ENCODE results near the gene TBC1D22A.

The TBC1D22A gene

GRCh38 chr22:46864314-46865051, 102.0 kb downstream of the TBC1D22A start:
- DNase-seq = no peak

- no peak for DNase-seq
Measured at GRCh38 chr22:46865052-46865434, 102.6 kb downstream of the TBC1D22A start.

GRCh38 chr22:46865642-46866041, 103.2 kb downstream of the TBC1D22A start:
- DNase-seq = no peak

GRCh38 chr22:46866591-46866990, 104.1 kb downstream of the TBC1D22A start:
- DNase-seq = no peak

GRCh38 chr22:46867106-46867505, 104.7 kb downstream of the TBC1D22A start:
- DNase-seq = no peak

GRCh38 chr22:46869329-46869728, 106.9 kb downstream of the TBC1D22A start:
- DNase-seq = no peak

- no peak for DNase-seq
Measured at GRCh38 chr22:46869831-46870441, 107.5 kb downstream of the TBC1D22A start.

GRCh38 chr22:46871826-46872225, 109.4 kb downstream of the TBC1D22A start:
- DNase-seq = no peak

- no peak for DNase-seq
Measured at GRCh38 chr22:46875089-46875488, 112.6 kb downstream of the TBC1D22A start.

GRCh38 chr22:46876357-46876934, 114.0 kb downstream of the TBC1D22A start:
- DNase-seq = no peak

GRCh38 chr22:46878191-46878948, 115.9 kb downstream of the TBC1D22A start:
- no peak for DNase-seq

- no peak for DNase-seq
Measured at GRCh38 chr22:46879083-46879482, 116.6 kb downstream of the TBC1D22A start.

GRCh38 chr22:46881373-46882118, 119.1 kb downstream of the TBC1D22A start:
- DNase-seq = no peak

GRCh38 chr22:46883092-46883910, 120.9 kb downstream of the TBC1D22A start:
- DNase-seq = no peak

GRCh38 chr22:46884365-46884764, 121.9 kb downstream of the TBC1D22A start:
- DNase-seq = no peak

- no peak for DNase-seq
Measured at GRCh38 chr22:46887978-46888377, 125.5 kb downstream of the TBC1D22A start.

- DNase-seq = no peak
Measured at GRCh38 chr22:46890819-46891218, 128.4 kb downstream of the TBC1D22A start.

- no peak for DNase-seq
Measured at GRCh38 chr22:46891382-46891951, 129.0 kb downstream of the TBC1D22A start.

GRCh38 chr22:46892866-46893265, 130.4 kb downstream of the TBC1D22A start:
- no peak for DNase-seq

- no peak for DNase-seq
Measured at GRCh38 chr22:46893281-46894020, 131.0 kb downstream of the TBC1D22A start.
